H1 (cell line): ENCODE measurements around the gene CEP41.

Experiments
- CBX8 ChIP-seq: fragments of 300-800, 300-1000 bp; sonication (generic); IDR thresholded peaks from 2 replicates; pipeline ENCODE4 v1.7.1; 2016; ENCODE audit warnings: low read depth, low read length, borderline replicate concordance
- EP300 ChIP-seq, 2 experiments: IDR thresholded peaks; 1 replicate in 1 of 2; 2 replicates in 1 of 2; pipeline ENCODE4 v1.6.1; 2011 to 2012; ENCODE audit warnings: low read depth in 2 of 2, low read length in 2 of 2, mild to moderate bottlenecking in 2 of 2, borderline replicate concordance in 1 of 2, inconsistent platforms in 1 of 2, moderate library complexity in 1 of 2
- EZH2 ChIP-seq: fragments of 200-600 bp; sonication (generic); IDR thresholded peaks from 2 replicates; pipeline ENCODE4 v1.7.1; 2012; ENCODE audit warnings: low read depth, mild to moderate bottlenecking, moderate library complexity, low read length, inconsistent platforms; ENCODE audit not compliant: severe bottlenecking
- RXRA ChIP-seq: IDR thresholded peaks from 2 replicates; pipeline ENCODE4 v1.6.1; 2011; ENCODE audit warnings: low read depth, mild to moderate bottlenecking, low read length, moderate library complexity; ENCODE audit not compliant: insufficient read depth
- SP1 ChIP-seq: IDR thresholded peaks from 2 replicates; pipeline ENCODE4 v1.6.1; 2011; ENCODE audit warnings: low read depth, low read length
- YY1 ChIP-seq: IDR thresholded peaks from 2 replicates; pipeline ENCODE4 v1.6.1; 2011; ENCODE audit warnings: low read depth, mild to moderate bottlenecking, low read length
- TF ChIP-seq, protein P1 (sequence below), 3 experiments: IDR thresholded peaks; 1 replicate in 2 of 3; 2 replicates in 1 of 3; pipeline versions ENCODE4 v1.5.1 to v1.6.1; 2011; ENCODE audit warnings: low read length in 3 of 3, mild to moderate bottlenecking in 3 of 3, inconsistent platforms in 2 of 3, low read depth in 1 of 3, moderate library complexity in 1 of 3; ENCODE audit not compliant: insufficient read depth in 1 of 3; ENCODE audit errors: control extremely low read depth in 1 of 3
- TF ChIP-seq, protein P2 (sequence below): IDR thresholded peaks from 2 replicates; pipeline ENCODE4 v1.6.1; 2012; ENCODE audit warnings: inconsistent platforms

- TF ChIP-seq, protein P1, sequence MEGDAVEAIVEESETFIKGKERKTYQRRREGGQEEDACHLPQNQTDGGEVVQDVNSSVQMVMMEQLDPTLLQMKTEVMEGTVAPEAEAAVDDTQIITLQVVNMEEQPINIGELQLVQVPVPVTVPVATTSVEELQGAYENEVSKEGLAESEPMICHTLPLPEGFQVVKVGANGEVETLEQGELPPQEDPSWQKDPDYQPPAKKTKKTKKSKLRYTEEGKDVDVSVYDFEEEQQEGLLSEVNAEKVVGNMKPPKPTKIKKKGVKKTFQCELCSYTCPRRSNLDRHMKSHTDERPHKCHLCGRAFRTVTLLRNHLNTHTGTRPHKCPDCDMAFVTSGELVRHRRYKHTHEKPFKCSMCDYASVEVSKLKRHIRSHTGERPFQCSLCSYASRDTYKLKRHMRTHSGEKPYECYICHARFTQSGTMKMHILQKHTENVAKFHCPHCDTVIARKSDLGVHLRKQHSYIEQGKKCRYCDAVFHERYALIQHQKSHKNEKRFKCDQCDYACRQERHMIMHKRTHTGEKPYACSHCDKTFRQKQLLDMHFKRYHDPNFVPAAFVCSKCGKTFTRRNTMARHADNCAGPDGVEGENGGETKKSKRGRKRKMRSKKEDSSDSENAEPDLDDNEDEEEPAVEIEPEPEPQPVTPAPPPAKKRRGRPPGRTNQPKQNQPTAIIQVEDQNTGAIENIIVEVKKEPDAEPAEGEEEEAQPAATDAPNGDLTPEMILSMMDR (IDR thresholded peaks at IDR 0.05; ENCODE audit: control extremely low read depth in 1 of 3, insufficient read depth in 1 of 3, low read depth in 1 of 3, low read length in 3 of 3) = no peak
- TF ChIP-seq RXRA (no peak), SP1 (no peak), YY1 (no peak), CBX8 (no peak), EP300 (IDR thresholded peaks at IDR 0.05; ENCODE audit: borderline replicate concordance in 1 of 2, low read depth in 2 of 2, low read length in 2 of 2) (no peak), EZH2 (no peak)
- TF ChIP-seq, protein P2, sequence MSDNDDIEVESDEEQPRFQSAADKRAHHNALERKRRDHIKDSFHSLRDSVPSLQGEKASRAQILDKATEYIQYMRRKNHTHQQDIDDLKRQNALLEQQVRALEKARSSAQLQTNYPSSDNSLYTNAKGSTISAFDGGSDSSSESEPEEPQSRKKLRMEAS = no peak
These were observed 5.4 kb downstream of the CEP41 start for GRCh38 chr7:130435311-130435854.
